ENCODE data around the gene CCDC169.

Gene CCDC169

GRCh38 chr13:36261011-36261410, 36.6 kb downstream of the CCDC169 start:
- Histone ChIP-seq H4K20me1 (ENCODE audit: insufficient read depth, low read length) (no peaks in the 10 kb centered on the region), H3K4me2 (ENCODE audit: low read length) (no peak overlapping the region), H2AFZ (ENCODE audit: low read depth, low read length) (no peak overlapping the region), H3K9ac (ENCODE audit: low read length) (no peak overlapping the region), H3K4me3 (ENCODE audit: low read length) (no peak overlapping the region), H3K4me1 (ENCODE audit: low read length) (peaks cover 5% of the 10 kb centered on the region; the same call in 1 of the 2 replicates), H3K79me2 (ENCODE audit: low read length) (no peaks in the 10 kb centered on the region), H3K9me3 (ENCODE audit: insufficient read depth, low read length) (no peaks in the 10 kb centered on the region), H3K27ac (ENCODE audit: low read length) (no peak overlapping the region), H3K36me3 (replicated peaks; ENCODE audit: low read depth, low read length) (no peaks in the 10 kb centered on the region), H3K27me3 (ENCODE audit: low read depth, low read length) (no peaks in the 10 kb centered on the region)
- TF ChIP-seq, protein P1, sequence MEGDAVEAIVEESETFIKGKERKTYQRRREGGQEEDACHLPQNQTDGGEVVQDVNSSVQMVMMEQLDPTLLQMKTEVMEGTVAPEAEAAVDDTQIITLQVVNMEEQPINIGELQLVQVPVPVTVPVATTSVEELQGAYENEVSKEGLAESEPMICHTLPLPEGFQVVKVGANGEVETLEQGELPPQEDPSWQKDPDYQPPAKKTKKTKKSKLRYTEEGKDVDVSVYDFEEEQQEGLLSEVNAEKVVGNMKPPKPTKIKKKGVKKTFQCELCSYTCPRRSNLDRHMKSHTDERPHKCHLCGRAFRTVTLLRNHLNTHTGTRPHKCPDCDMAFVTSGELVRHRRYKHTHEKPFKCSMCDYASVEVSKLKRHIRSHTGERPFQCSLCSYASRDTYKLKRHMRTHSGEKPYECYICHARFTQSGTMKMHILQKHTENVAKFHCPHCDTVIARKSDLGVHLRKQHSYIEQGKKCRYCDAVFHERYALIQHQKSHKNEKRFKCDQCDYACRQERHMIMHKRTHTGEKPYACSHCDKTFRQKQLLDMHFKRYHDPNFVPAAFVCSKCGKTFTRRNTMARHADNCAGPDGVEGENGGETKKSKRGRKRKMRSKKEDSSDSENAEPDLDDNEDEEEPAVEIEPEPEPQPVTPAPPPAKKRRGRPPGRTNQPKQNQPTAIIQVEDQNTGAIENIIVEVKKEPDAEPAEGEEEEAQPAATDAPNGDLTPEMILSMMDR (IDR thresholded peaks at IDR 0.05; ENCODE audit: low read depth, low read length) = no peak
- TF ChIP-seq EZH2phosphoT487 (IDR thresholded peaks at IDR 0.05; ENCODE audit: low read depth) = no peak

DNA sequence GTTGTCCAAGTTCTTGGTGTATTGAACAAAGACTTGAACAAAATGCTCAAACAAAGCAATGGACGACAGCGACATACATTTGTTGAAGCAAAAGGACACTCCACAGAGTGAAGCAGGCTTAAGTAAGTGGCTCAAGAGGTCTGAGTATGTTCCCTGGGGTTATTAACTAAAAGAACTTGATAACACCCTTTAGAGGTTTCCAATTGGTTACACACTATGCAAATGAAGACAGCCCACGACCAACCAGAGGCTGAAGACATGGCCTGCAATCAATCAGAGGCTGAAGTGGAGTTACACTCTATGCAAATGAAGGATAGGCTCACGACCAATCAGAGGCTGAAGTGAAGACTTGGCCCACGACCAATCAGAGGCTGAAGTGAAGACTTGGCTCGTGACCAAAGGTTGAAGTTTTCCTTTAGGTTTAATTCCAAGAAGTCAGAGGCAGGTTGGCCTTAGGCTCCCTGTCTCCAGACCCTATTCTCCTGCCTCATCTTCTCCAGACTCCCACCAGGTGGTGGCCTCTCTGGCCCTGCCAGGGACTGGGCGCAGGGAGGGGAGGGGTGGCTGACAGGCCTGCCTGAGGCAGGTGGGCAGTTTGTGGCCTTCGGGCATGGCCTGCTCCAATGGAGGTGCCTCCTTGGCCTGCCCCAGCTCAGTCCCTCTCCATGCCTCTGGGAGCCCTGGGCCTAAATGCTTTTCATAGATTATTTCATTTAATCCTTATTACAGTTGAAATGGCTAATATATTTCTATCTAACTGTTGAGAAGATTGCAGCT, 38.1 kb downstream of the CCDC169 start:
- Histone ChIP-seq H3K79me2 (ENCODE audit: low read length) (no peaks in the 10 kb centered on the region), H2AFZ (ENCODE audit: low read depth, low read length) (no peak overlapping the region), H3K4me2 (ENCODE audit: low read length) (no peak overlapping the region), H3K27ac (ENCODE audit: low read length) (no peak overlapping the region), H3K9me3 (ENCODE audit: insufficient read depth, low read length) (no peaks in the 10 kb centered on the region), H3K36me3 (replicated peaks; ENCODE audit: low read depth, low read length) (no peaks in the 10 kb centered on the region), H3K4me1 (ENCODE audit: low read length) (peaks cover 5% of the 10 kb centered on the region; the same call in 1 of the 2 replicates), H3K4me3 (ENCODE audit: low read length) (no peak overlapping the region), H3K9ac (ENCODE audit: low read length) (no peak overlapping the region), H3K27me3 (ENCODE audit: low read depth, low read length) (no peaks in the 10 kb centered on the region), H4K20me1 (ENCODE audit: insufficient read depth, low read length) (no peaks in the 10 kb centered on the region)
- TF ChIP-seq, protein P1 (IDR thresholded peaks at IDR 0.05; ENCODE audit: low read depth, low read length) = no peak
- no peak for TF ChIP-seq EZH2phosphoT487 (IDR thresholded peaks at IDR 0.05; ENCODE audit: low read depth)

- peaks cover 5% of the 10 kb centered on the region; the same call in 1 of the 2 replicates for H3K4me1 ChIP-seq (ENCODE audit: low read length)
Observed at GRCh38 chr13:36258831-36259230, 38.8 kb downstream of the CCDC169 start.

DNA sequence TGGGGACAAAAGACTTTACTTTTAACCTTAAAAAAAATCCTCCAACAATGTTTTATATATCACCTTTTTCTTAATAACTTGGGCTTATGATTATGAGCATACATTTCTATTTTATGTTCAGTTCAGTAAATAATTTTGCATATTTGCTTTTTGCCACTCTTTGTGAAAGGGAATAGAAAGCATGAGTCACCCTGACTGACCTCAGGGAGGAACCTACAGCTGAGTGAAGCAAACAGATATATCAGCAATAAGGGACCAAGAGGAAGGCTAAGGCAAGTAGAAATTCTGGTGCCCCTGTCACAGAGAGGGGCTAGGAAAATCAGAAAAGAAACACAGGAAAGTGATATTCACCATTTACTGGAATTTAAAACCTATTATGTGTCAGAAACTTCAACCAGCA, 46.1 kb downstream of the CCDC169 start:
- H3K9ac ChIP-seq (ENCODE audit: low read length) = no peak overlapping the region
- H3K4me1 ChIP-seq (ENCODE audit: low read length) = peaks cover 5% of the 10 kb centered on the region; the same call in 1 of the 2 replicates
- H3K27ac ChIP-seq (ENCODE audit: low read length) = no peak overlapping the region
- no peak overlapping the region for H3K4me3 ChIP-seq (ENCODE audit: low read length)
- no peaks in the 10 kb centered on the region for H3K79me2 ChIP-seq (ENCODE audit: low read length)
- TF ChIP-seq, protein P1 (IDR thresholded peaks at IDR 0.05; ENCODE audit: low read depth, low read length) = no peak
- no peak for TF ChIP-seq EZH2phosphoT487 (IDR thresholded peaks at IDR 0.05; ENCODE audit: low read depth)
- no peaks in the 10 kb centered on the region for H3K27me3 ChIP-seq (ENCODE audit: low read depth, low read length)
- H2AFZ ChIP-seq (ENCODE audit: low read depth, low read length) = no peak overlapping the region
- H3K4me2 ChIP-seq (ENCODE audit: low read length) = no peak overlapping the region
- H3K9me3 ChIP-seq (ENCODE audit: insufficient read depth, low read length) = no peaks in the 10 kb centered on the region
- no peaks in the 10 kb centered on the region for H4K20me1 ChIP-seq (ENCODE audit: insufficient read depth, low read length)
- no peaks in the 10 kb centered on the region for H3K36me3 ChIP-seq (replicated peaks; ENCODE audit: low read depth, low read length)

More at GRCh38 chr13:36258831-36259230, 38.8 kb downstream of the CCDC169 start:
- no peaks in the 10 kb centered on the region for H4K20me1 ChIP-seq (ENCODE audit: insufficient read depth, low read length)
- TF ChIP-seq, protein P1 (IDR thresholded peaks at IDR 0.05; ENCODE audit: low read depth, low read length) = no peak
- TF ChIP-seq EZH2phosphoT487 (IDR thresholded peaks at IDR 0.05; ENCODE audit: low read depth) = no peak
- H3K4me2 ChIP-seq (ENCODE audit: low read length) = no peak overlapping the region
- no peak overlapping the region for H2AFZ ChIP-seq (ENCODE audit: low read depth, low read length)
- no peak overlapping the region for H3K27ac ChIP-seq (ENCODE audit: low read length)
- no peaks in the 10 kb centered on the region for H3K27me3 ChIP-seq (ENCODE audit: low read depth, low read length)
- H3K9me3 ChIP-seq (ENCODE audit: insufficient read depth, low read length) = no peaks in the 10 kb centered on the region
- no peaks in the 10 kb centered on the region for H3K79me2 ChIP-seq (ENCODE audit: low read length)
- H3K4me3 ChIP-seq (ENCODE audit: low read length) = no peak overlapping the region
- no peak overlapping the region for H3K9ac ChIP-seq (ENCODE audit: low read length)
- no peaks in the 10 kb centered on the region for H3K36me3 ChIP-seq (replicated peaks; ENCODE audit: low read depth, low read length)

Measured in OCI-LY3 (cell line).